NB4 (cell line): ENCODE data around the gene TNFRSF18.
"Not testable (repeated sequence)": the region's sequence is repeated elsewhere in the genome, so short reads cannot be mapped to it uniquely, and the experiment has no call there.

ENCODE experiments used
- DNase-seq: peaks from one replicate; pipeline ENCODE4 v3.0.0; 2010; ENCODE audit warnings: low read depth
- H3K4me3 ChIP-seq: one replicate; pipeline ENCODE4 v1.5.1; 2011; ENCODE audit warnings: mild to moderate bottlenecking, low read depth, low read length, moderate library complexity
- MYC ChIP-seq: IDR thresholded peaks from 2 replicates; pipeline ENCODE4 v1.6.1; 2011; ENCODE audit warnings: low read depth, low read length
- POLR2A ChIP-seq: IDR thresholded peaks from 2 replicates; pipeline ENCODE4 v1.6.1; 2011; ENCODE audit warnings: mild to moderate bottlenecking; ENCODE audit not compliant: insufficient read length; ENCODE audit errors: extremely low read depth
- TF ChIP-seq, protein P1 (sequence below): IDR thresholded peaks from 2 replicates; pipeline ENCODE4 v1.6.1; 2011; ENCODE audit warnings: low read depth, low read length
- TF ChIP-seq, protein P2 (sequence below): IDR thresholded peaks from one replicate; pipeline ENCODE4 v1.5.1; 2012; ENCODE audit warnings: low read depth, low read length

TNFRSF18 gene

DNA sequence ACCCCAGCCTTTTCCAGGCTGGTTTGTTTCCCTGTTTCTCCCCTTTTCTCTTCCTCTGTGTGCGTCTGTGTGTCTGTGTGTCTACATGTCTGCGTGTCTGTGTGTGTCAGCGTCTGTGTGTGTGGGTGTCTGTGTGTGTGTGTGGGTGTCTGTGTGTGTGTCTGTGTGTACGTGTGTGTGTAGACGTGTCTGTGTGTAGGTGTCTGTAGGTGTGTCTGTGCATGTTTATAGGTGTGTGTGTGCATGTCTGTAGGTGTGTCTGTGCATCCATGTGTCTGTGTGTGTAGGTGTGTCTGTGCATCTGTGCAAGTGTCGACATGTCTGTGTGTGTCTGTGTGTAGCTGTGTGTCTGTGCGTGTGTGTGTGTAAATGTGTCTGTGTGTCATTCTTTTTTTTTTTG, 29.5 kb downstream of the TNFRSF18 start:
- H3K4me3 ChIP-seq = no peak overlapping the region
- TF ChIP-seq MYC (no peak), POLR2A (no peak)
- TF ChIP-seq, protein P1, sequence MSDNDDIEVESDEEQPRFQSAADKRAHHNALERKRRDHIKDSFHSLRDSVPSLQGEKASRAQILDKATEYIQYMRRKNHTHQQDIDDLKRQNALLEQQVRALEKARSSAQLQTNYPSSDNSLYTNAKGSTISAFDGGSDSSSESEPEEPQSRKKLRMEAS = no peak
- TF ChIP-seq, protein P2, sequence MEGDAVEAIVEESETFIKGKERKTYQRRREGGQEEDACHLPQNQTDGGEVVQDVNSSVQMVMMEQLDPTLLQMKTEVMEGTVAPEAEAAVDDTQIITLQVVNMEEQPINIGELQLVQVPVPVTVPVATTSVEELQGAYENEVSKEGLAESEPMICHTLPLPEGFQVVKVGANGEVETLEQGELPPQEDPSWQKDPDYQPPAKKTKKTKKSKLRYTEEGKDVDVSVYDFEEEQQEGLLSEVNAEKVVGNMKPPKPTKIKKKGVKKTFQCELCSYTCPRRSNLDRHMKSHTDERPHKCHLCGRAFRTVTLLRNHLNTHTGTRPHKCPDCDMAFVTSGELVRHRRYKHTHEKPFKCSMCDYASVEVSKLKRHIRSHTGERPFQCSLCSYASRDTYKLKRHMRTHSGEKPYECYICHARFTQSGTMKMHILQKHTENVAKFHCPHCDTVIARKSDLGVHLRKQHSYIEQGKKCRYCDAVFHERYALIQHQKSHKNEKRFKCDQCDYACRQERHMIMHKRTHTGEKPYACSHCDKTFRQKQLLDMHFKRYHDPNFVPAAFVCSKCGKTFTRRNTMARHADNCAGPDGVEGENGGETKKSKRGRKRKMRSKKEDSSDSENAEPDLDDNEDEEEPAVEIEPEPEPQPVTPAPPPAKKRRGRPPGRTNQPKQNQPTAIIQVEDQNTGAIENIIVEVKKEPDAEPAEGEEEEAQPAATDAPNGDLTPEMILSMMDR = no peak
- no peak for DNase-seq

DNA sequence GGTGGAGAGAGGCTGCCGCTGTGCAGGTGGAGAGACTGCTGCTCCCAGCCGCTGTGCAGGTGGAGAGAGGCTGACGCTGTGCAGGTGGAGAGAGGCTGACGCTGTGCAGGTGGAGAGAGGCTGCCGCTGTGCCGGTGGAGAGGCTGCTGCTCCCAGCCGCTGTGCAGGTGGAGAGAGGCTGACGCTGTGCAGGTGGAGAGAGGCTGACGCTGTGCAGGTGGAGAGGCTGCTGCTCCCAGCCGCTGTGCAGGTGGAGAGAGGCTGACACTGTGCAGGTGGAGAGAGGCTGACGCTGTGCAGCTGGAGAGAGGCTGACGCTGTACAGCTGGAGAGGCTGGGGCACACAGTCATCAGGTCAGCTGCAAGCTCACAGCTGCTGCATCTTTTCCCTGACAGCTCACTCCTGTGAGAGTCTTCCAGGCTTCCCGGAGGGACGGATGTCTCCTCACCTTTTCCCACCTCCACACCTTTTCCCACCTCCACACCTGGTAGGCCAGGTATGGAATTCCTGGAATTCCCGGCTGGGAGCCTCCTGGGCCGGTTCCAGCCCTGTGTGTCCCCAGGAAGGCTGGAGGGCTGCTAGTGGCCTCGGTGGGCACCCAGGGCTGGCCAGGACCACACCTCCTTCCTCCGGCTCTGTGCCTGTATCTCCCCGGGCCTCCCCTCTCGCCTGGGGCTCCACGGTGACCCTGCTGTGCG, 30.2 kb downstream of the TNFRSF18 start:
- H3K4me3 ChIP-seq, DNase-seq: not testable (repeated sequence)

DNA sequence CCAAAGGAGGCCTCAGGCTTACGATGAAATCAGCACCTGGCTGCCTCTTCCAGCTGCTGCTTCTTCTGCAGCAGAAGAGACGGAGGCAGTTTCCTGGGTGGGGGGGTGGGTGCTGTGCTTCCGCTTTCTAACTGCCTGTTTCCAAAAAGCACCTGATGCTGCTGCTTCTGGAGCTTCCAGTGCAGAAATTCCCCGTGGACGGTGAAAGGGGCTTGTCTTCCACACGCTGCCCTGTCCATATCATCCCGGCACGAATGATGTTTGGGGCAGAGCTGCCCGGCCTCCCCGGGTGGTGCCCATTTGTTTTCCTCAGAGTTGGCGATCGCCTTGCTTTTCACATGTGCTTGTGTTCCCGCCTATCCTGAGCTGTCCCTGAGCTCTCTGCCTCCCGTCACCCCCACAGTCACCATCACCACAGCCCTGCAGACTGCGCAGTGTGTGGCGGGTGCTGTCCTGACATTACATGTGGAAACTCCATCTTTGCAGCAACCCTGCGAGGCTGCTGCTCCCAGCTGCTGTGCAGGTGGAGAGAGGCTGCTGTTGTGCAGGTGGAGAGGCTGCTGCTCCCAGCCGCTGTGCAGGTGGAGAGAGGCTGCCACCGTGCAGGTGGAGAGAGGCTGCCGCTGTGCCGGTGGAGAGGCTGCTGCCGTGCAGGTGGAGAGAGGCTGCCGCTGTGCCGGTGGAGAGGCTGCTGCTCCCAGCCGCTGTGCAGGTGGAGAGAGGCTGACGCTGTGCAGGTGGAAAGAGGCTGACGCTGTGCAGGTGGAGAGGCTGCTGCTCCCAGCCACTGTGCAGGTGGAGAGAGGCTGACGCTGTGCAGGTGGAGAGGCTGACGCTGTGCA, 30.9 kb downstream of the TNFRSF18 start:
- peak; percentile 70 for DNase-seq
- TF ChIP-seq MYC = no peak
- H3K4me3 ChIP-seq = no peak overlapping the region

DNA sequence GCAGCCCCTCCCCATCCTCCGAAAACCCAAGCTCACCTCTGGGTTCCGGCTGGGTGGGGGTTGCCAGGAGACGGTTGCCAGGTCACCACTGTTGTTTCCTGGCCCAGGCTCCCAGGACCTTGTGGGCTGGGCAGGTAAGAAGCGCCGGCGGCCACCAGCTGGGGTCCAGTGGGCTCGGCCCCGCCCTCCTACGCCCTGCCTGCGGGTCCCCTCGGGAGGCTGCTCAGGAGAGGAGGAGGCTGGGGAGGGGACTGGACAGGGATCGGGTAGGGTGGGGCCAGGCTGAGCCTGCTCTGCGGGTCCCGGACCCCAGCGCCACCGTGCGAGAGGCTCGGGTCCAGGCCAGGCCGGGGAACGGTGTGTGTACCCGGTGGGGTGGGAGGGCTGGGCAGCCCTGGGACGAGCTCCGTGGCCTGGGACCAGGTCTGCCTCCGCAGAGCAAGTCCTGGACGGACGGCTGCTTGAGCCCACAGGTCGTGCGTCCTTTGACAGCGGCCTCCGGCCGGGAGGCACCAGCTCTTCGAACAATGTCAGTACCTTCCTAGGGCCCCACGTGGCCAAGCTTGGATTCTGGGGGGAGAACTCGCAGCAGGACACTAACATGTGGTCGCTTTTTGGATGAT, 32.5 kb downstream of the TNFRSF18 start, which contains the start of gene TTLL10:
TTLL10 (plus strand) TSS at position 88 of the 623 bp plus-strand sequence. CDS start 5,336 bp downstream, outside the sequence.
- no peak within 1 kb of the TSS for H3K4me3 ChIP-seq
- TF ChIP-seq, protein P2 = no peak
- TF ChIP-seq MYC (no peak), POLR2A (no peak)
- TF ChIP-seq, protein P1 = no peak
- no peak for DNase-seq

DNA sequence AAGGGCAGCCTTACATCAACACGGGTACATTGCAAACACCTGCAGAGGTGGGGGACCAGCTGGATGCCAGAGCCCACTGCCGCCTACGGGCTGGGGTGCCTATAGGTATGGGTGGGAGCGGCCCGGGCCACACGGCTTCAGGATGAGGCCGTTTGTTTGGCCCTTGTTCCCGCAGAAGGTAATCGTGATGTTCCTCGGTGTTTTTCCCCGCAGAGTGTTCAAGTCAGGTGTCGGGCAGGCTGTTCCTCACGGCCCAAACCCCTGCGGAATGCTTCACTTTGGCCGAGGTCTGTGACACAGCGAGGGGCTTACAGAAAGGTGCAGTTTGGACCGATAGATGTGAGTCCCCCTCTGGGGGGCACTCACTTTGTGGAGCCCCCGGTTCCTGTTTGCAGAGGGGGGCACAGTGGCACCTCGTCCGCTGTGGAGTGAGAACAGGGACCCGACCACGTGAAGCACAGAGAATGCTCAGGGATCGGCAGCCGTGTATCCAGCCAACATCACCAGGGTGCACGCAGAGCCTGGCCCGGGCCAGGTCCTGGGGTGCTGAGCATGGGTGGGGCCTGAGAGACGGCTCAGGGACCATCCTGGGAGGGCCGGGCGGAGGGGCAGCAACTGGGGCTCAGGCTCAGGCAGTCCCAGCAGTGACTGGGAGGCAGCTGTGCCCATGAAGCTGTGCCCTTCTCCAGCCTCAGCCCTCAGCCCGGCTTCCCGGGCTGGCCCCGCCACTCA, 33.2 kb downstream of the TNFRSF18 start:
- no peak for DNase-seq
- TF ChIP-seq POLR2A (no peak), MYC (no peak)
- TF ChIP-seq, protein P1 = no peak
- TF ChIP-seq, protein P2 = no peak
- H3K4me3 ChIP-seq = no peak overlapping the region

DNA sequence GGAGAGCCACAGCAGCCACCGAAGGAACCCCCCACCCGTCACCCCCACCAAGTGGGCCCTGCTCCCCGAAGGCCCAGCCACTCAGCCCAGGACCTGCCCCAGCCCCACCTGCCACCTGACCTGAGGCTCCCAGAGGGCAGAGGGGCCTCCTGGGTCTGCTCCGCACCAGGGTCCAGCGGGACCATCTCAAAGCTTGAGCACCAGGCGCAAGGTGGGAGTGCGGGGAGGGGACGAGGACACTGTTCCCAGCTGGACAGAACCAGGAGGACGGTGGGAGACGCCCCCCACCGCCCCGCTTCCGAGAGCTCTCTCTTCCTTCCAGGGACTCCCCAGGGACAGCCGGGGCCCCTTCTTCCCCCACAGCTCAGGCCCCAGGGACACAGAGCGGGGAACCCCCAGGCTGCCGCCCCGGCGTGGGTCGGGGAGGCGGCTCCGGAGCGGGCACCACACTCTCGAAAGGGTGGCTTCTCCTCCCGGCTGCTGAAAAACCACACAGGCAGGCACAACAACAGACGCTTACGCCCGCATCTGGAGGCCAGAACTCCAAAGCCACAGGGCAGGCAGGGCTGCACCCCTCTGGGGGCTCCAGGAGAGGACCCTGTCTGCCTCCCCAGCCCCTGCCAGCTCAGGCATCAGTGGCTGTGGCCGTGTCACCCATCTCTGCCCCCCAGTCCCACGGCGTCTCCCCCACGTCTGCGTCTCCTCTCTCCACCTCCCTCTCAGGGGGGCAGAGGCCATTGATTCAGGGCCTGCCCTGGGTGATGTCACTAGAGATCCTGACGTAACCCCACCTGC, 34.6 kb downstream of the TNFRSF18 start:
- H3K4me3 ChIP-seq = no peak overlapping the region
- peak; percentile 73 for DNase-seq
- TF ChIP-seq MYC = no peak
- TF ChIP-seq, protein P1 = no peak
- TF ChIP-seq, protein P2 = no peak
- TF ChIP-seq POLR2A = no peak
